HG03565 (cell line): ENCODE results near the gene PRH1.

Experiments
- ATAC-seq: cut with Tn5 transposase; IDR thresholded peaks from one replicate; pipeline ENCODE4 v1.9.1; 2021; ENCODE audit warnings: mild to moderate bottlenecking, moderate library complexity; ENCODE audit not compliant: unreplicated experiment

The PRH1 gene

GRCh38 chr12:10884086-10884725 is at the start of gene PRH1:
PRH1 (minus strand) TSS chr12:10884255; CDS start chr12:10884217, 38 bp downstream.
- ATAC-seq, result no peak

- ATAC-seq, result no peak
Measured at GRCh38 chr12:10928746-10929286, 44.8 kb upstream of the PRH1 start, which contains the start of gene PRH2. PRH2 (plus strand) TSS chr12:10929236; CDS start chr12:10929274, 38 bp downstream.

- no peak for ATAC-seq
Measured at GRCh38 chr12:10926269-10926668, 42.2 kb upstream of the PRH1 start.

GRCh38 chr12:10919809-10920208 is 35.8 kb upstream of the PRH1 start:
- ATAC-seq, result no peak

- ATAC-seq, result no peak
Measured at GRCh38 chr12:10910380-10910779, 26.3 kb upstream of the PRH1 start.

- ATAC-seq, result no peak
Measured at GRCh38 chr12:10909462-10909861, 25.4 kb upstream of the PRH1 start, which contains the start of gene TAS2R13. TAS2R13 (minus strand) TSS chr12:10909562; CDS start chr12:10909298, 264 bp downstream.

GRCh38 chr12:10904686-10905085 is 20.6 kb upstream of the PRH1 start:
- ATAC-seq, result no peak

- ATAC-seq, result no peak
Measured at GRCh38 chr12:10901427-10901826, 17.4 kb upstream of the PRH1 start.

GRCh38 chr12:10900972-10901371 is 16.9 kb upstream of the PRH1 start:
- ATAC-seq, result no peak

GRCh38 chr12:10900530-10900929 is 16.5 kb upstream of the PRH1 start:
- ATAC-seq, result no peak

- ATAC-seq, result no peak
Measured at GRCh38 chr12:10896854-10897253, 12.8 kb upstream of the PRH1 start.

- no peak for ATAC-seq
Measured at GRCh38 chr12:10891937-10892336, 7.9 kb upstream of the PRH1 start.

- ATAC-seq, result no peak
Measured at GRCh38 chr12:10889226-10889625, 5.2 kb upstream of the PRH1 start.

GRCh38 chr12:10873378-10873777 is 10.7 kb downstream of the PRH1 start:
- ATAC-seq, result no peak

GRCh38 chr12:10867381-10867780 is 16.7 kb downstream of the PRH1 start:
- no peak for ATAC-seq

- no peak for ATAC-seq
Measured at GRCh38 chr12:10863512-10864218, 20.4 kb downstream of the PRH1 start.

- no peak for ATAC-seq
Measured at GRCh38 chr12:10861366-10861765, 22.7 kb downstream of the PRH1 start.

- no peak for ATAC-seq
Measured at GRCh38 chr12:10855807-10856206, 28.2 kb downstream of the PRH1 start.

- no peak for ATAC-seq
Measured at GRCh38 chr12:10853776-10854175, 30.3 kb downstream of the PRH1 start.

- no peak for ATAC-seq
Measured at GRCh38 chr12:10851243-10851858, 32.7 kb downstream of the PRH1 start.

- ATAC-seq, result no peak
Measured at GRCh38 chr12:10849425-10849878, 34.6 kb downstream of the PRH1 start, which contains the start of gene PRR4. PRR4 (minus strand) TSS chr12:10849475; CDS start chr12:10849437, 38 bp downstream.
